Activated naive CD4-positive, alpha-beta T cell treated with anti-CD3 and anti-CD28 coated beads, Interleukin-2, amount 50 U/mL, for 24 hours (primary cell): ENCODE results near the gene EBP.
A peak's percentile ranks its signal among the peaks of the same experiment; 100 is the strongest.

ENCODE experiments used
- H3K27ac Mint-ChIP-seq: one replicate; pipeline ENCODE4 v1.8.0; 2021; ENCODE audit warnings: mild to moderate bottlenecking, mixed read lengths
- H3K27me3 Mint-ChIP-seq: one replicate; pipeline ENCODE4 v1.8.0; 2021; ENCODE audit warnings: mixed read lengths
- H3K36me3 Mint-ChIP-seq: one replicate; pipeline ENCODE4 v1.8.0; 2021; ENCODE audit warnings: mixed read lengths
- H3K4me1 Mint-ChIP-seq: one replicate; pipeline ENCODE4 v1.8.0; 2021; ENCODE audit warnings: mixed read lengths
- H3K4me3 Mint-ChIP-seq: one replicate; pipeline ENCODE4 v1.8.0; 2021; ENCODE audit warnings: mild to moderate bottlenecking, mixed read lengths
- H3K9me3 Mint-ChIP-seq: one replicate; pipeline ENCODE4 v1.8.0; 2021; ENCODE audit warnings: mixed read lengths

EBP gene

GRCh38 chrX:48521353-48522243, at the start of gene EBP:
Gene EBP (plus strand): TSS chrX:48521808. CDS start chrX:48523772, 1,964 bp downstream.
- H3K27ac Mint-ChIP-seq = peak within 1 kb of the TSS; percentile 94
- no peaks in the 10 kb centered on the region for H3K27me3 Mint-ChIP-seq
- H3K4me3 Mint-ChIP-seq = peak within 1 kb of the TSS; percentile 88
- peaks cover 30% of the 10 kb centered on the region for H3K4me1 Mint-ChIP-seq
- peaks cover 4% of the 10 kb centered on the region for H3K9me3 Mint-ChIP-seq
- H3K36me3 Mint-ChIP-seq = peaks cover 4% of the 10 kb centered on the region

GRCh38 chrX:48472225-48472624, 49.4 kb upstream of the EBP start:
- peaks cover 19% of the 10 kb centered on the region for H3K4me1 Mint-ChIP-seq
- H3K4me3 Mint-ChIP-seq = no peak overlapping the region
- H3K27me3 Mint-ChIP-seq = no peaks in the 10 kb centered on the region
- peaks cover 4% of the 10 kb centered on the region for H3K36me3 Mint-ChIP-seq
- H3K9me3 Mint-ChIP-seq = no peaks in the 10 kb centered on the region
- no peak overlapping the region for H3K27ac Mint-ChIP-seq

GRCh38 chrX:48472851-48473703, 48.5 kb upstream of the EBP start:
- peaks cover 25% of the 10 kb centered on the region for H3K4me1 Mint-ChIP-seq
- peaks cover 5% of the 10 kb centered on the region for H3K36me3 Mint-ChIP-seq
- H3K27me3 Mint-ChIP-seq = no peaks in the 10 kb centered on the region
- no peaks in the 10 kb centered on the region for H3K9me3 Mint-ChIP-seq
- H3K4me3 Mint-ChIP-seq = no peak overlapping the region
- H3K27ac Mint-ChIP-seq = no peak overlapping the region

- Mint-ChIP-seq H3K9me3 (no peaks in the 10 kb centered on the region), H3K4me1 (peaks cover 27% of the 10 kb centered on the region)
Measured at GRCh38 chrX:48473704-48473990, 48.0 kb upstream of the EBP start.

GRCh38 chrX:48474127-48474526, 47.5 kb upstream of the EBP start:
- peaks cover 7% of the 10 kb centered on the region for H3K36me3 Mint-ChIP-seq
- no peaks in the 10 kb centered on the region for H3K27me3 Mint-ChIP-seq
- H3K4me1 Mint-ChIP-seq = peaks cover 27% of the 10 kb centered on the region
- H3K9me3 Mint-ChIP-seq = no peaks in the 10 kb centered on the region
- no peak overlapping the region for H3K4me3 Mint-ChIP-seq
- no peak overlapping the region for H3K27ac Mint-ChIP-seq

More at GRCh38 chrX:48473704-48473990, 48.0 kb upstream of the EBP start:
- Mint-ChIP-seq H3K27ac (no peak overlapping the region), H3K27me3 (no peaks in the 10 kb centered on the region), H3K4me3 (no peak overlapping the region), H3K36me3 (peaks cover 6% of the 10 kb centered on the region)

- no peaks in the 10 kb centered on the region for H3K27me3 Mint-ChIP-seq
- H3K36me3 Mint-ChIP-seq = peaks cover 8% of the 10 kb centered on the region
- no peak overlapping the region for H3K4me3 Mint-ChIP-seq
- no peak overlapping the region for H3K27ac Mint-ChIP-seq
- H3K4me1 Mint-ChIP-seq = peaks cover 23% of the 10 kb centered on the region
- no peaks in the 10 kb centered on the region for H3K9me3 Mint-ChIP-seq
Measured at GRCh38 chrX:48474581-48474980, 47.0 kb upstream of the EBP start.

GRCh38 chrX:48475296-48475695, 46.3 kb upstream of the EBP start:
- H3K27ac Mint-ChIP-seq = peak overlapping the region; percentile 63
- H3K4me3 Mint-ChIP-seq = peak overlapping the region; percentile 96
- H3K27me3 Mint-ChIP-seq = no peaks in the 10 kb centered on the region
- H3K9me3 Mint-ChIP-seq = no peaks in the 10 kb centered on the region
- H3K4me1 Mint-ChIP-seq = peaks cover 22% of the 10 kb centered on the region
- H3K36me3 Mint-ChIP-seq = peaks cover 10% of the 10 kb centered on the region

- H3K9me3 Mint-ChIP-seq = no peaks in the 10 kb centered on the region
- H3K27ac Mint-ChIP-seq = peak within 1 kb of the TSS; percentile 63
- H3K4me3 Mint-ChIP-seq = peak within 1 kb of the TSS; percentile 96
- H3K36me3 Mint-ChIP-seq = peaks cover 14% of the 10 kb centered on the region
- no peaks in the 10 kb centered on the region for H3K27me3 Mint-ChIP-seq
- H3K4me1 Mint-ChIP-seq = peaks cover 27% of the 10 kb centered on the region
Measured at GRCh38 chrX:48475774-48476577, 45.6 kb upstream of the EBP start, which contains the start of gene FTSJ1. Gene FTSJ1 (plus strand): TSS chrX:48476199. CDS start chrX:48478048, 1,849 bp downstream.

- Mint-ChIP-seq H3K4me1 (peaks cover 27% of the 10 kb centered on the region), H3K36me3 (peaks cover 14% of the 10 kb centered on the region), H3K27ac (peak overlapping the region; percentile 63), H3K4me3 (peak overlapping the region; percentile 96), H3K9me3 (no peaks in the 10 kb centered on the region), H3K27me3 (no peaks in the 10 kb centered on the region)
Measured at GRCh38 chrX:48476919-48477318, 44.7 kb upstream of the EBP start.

- Mint-ChIP-seq H3K27me3 (no peaks in the 10 kb centered on the region), H3K36me3 (peaks cover 14% of the 10 kb centered on the region), H3K27ac (peak overlapping the region; percentile 76), H3K4me3 (peak overlapping the region; percentile 96), H3K4me1 (peaks cover 27% of the 10 kb centered on the region), H3K9me3 (no peaks in the 10 kb centered on the region)
Measured at GRCh38 chrX:48477960-48478755, 43.5 kb upstream of the EBP start.

- peaks cover 27% of the 10 kb centered on the region for H3K4me1 Mint-ChIP-seq
- no peaks in the 10 kb centered on the region for H3K27me3 Mint-ChIP-seq
- peak overlapping the region; percentile 76 for H3K27ac Mint-ChIP-seq
- H3K4me3 Mint-ChIP-seq = no peak overlapping the region
- peaks cover 14% of the 10 kb centered on the region for H3K36me3 Mint-ChIP-seq
- no peaks in the 10 kb centered on the region for H3K9me3 Mint-ChIP-seq
Measured at GRCh38 chrX:48478806-48479205, 42.8 kb upstream of the EBP start.

GRCh38 chrX:48480142-48480541, 41.5 kb upstream of the EBP start:
- Mint-ChIP-seq H3K4me3 (no peak overlapping the region), H3K9me3 (no peaks in the 10 kb centered on the region), H3K4me1 (peaks cover 25% of the 10 kb centered on the region), H3K27ac (peak overlapping the region; percentile 93), H3K36me3 (peaks cover 14% of the 10 kb centered on the region), H3K27me3 (no peaks in the 10 kb centered on the region)

- peaks cover 24% of the 10 kb centered on the region for H3K4me1 Mint-ChIP-seq
- peaks cover 14% of the 10 kb centered on the region for H3K36me3 Mint-ChIP-seq
- H3K27me3 Mint-ChIP-seq = no peaks in the 10 kb centered on the region
- H3K4me3 Mint-ChIP-seq = no peak overlapping the region
- peak overlapping the region; percentile 93 for H3K27ac Mint-ChIP-seq
- H3K9me3 Mint-ChIP-seq = no peaks in the 10 kb centered on the region
Measured at GRCh38 chrX:48480583-48480982, 41.0 kb upstream of the EBP start.

GRCh38 chrX:48482526-48482925, 39.1 kb upstream of the EBP start:
- Mint-ChIP-seq H3K36me3 (peaks cover 10% of the 10 kb centered on the region), H3K9me3 (no peaks in the 10 kb centered on the region), H3K4me1 (peaks cover 15% of the 10 kb centered on the region), H3K27me3 (no peaks in the 10 kb centered on the region), H3K4me3 (no peak overlapping the region), H3K27ac (no peak overlapping the region)
